HG02970 (cell line): ENCODE data around the gene ZGPAT.

Experiments
- ATAC-seq: cut with Tn5 transposase; IDR thresholded peaks from one replicate; pipeline ENCODE4 v1.9.1; 2021; ENCODE audit warnings: mild to moderate bottlenecking, moderate library complexity, moderate number of reproducible peaks; ENCODE audit not compliant: unreplicated experiment, low FRiP score

ZGPAT gene

DNA sequence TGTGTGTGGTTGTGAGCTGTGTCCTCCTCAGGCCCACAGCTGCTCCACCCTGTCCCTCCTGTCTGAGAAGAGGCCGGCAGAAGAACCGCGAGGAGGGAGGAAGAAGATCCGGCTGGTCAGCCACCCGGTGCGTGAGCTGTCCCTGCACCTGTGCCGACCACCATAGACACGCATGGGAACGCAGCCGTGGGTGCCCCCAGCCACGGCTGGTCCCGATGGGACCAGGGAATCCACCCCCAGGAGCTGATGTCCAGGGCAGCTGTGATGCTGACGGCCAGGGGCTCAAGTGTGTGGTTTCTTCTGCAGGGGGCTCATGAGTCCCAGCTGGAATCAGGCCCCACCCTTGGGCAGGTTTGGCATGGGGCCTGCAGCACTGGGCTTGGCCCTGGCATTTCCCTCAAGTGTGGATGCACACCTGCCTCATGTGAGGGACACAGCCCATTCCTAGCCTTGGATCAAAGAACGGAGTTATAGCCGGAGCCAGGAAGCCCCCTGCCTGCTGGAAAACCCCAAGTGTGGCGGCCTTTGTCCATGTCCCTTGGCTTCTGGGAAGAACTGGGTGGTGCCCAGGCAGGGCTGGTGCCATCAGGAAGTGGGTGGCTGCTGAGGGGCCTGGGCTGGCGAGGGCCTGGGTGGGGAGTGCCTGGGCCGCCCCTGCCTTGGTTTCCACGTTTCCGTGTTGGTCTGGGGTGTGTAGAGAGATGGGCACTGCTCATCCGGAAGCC is 16.0 kb upstream of the ZGPAT start:
- no peak for ATAC-seq

DNA sequence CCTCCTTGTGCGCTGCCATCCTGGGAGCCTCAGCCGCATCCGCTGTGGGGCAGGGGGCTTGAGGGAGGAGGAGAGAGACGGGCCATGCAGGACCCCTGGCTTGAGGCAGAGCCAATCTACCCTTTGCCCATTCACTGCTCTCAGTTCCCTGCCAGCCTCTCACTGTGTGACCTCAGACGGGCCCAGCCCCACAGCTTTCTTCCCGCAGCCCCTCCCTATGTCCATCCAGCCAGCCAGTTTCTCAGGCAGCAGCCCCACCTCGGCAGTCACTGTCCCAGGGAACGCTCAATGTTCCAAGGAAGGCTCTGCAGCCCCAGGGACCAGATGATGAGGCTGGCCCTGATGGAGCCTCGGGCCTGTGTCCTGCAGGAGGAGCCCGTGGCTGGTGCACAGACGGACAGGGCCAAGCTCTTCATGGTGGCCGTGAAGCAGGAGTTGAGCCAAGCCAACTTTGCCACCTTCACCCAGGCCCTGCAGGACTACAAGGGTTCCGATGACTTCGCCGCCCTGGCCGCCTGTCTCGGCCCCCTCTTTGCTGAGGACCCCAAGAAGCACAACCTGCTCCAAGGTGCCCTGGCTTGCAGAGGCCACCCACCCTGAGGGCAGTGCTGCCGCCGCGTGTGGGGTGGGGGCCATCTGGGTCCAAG is 15.3 kb upstream of the ZGPAT start:
- no peak for ATAC-seq

DNA sequence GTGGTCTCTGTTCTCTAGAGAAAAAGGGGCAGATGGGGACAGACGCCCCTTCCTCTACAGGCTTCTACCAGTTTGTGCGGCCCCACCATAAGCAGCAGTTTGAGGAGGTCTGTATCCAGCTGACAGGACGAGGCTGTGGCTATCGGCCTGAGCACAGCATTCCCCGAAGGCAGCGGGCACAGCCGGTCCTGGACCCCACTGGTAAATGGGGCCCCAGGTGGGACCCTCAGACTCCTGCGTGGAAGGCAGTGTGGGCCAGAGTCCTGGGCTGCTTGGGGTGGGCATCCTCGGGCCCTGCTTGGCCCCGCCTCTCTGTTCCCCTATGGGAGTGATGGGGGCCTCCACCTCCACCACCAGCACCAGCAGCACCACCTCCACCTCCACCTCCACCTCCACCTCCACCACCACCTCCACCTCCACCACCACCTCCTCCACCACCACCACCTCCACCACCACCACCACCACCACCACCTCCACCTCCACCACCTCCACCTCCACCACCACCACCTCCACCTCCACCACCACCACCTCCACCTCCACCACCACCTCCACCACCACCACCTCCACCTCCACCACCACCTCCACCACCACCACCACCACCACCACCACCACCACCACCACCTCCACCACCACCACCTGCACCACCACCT is 14.6 kb upstream of the ZGPAT start:
- no peak for ATAC-seq

DNA sequence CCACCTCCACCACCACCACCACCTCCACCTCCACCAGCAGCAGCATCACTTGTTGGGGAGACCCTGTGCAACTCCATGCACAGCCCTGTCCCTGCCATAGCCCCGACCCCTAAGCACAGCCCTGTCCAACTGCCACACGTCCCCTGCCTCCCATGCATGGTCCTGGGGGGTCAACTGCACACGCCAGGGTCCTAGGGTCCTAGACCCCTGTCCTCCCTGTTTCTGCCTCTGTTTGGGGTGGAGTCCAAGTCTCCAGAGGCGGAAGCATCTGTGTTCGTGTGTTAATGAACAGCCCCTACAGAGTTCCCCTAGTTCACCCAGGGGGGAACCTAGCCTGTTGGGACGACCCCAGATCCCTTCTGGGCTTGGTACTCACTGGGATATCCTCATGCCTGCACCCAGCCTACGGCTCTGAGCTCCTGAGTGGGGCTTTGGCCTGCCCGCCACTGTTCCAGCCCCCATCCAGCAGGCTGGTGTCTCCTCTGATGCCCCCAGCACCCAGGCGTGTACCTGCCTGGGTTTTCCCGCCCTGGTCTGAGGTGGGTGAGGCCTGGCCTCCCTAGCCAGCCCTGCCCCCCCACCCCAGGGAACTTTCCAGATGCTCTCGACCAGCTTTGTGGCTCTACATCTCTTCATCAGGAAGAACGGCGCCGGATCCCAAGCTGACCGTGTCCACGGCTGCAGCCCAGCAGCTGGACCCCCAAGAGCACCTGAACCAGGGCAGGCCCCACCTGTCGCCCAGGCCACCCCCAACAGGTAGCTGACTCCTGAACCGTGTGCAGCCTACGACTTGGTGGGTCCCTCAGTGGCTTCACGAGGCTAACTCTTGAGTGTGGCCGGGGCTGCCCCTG is 13.9 kb upstream of the ZGPAT start:
- ATAC-seq = no peak

DNA sequence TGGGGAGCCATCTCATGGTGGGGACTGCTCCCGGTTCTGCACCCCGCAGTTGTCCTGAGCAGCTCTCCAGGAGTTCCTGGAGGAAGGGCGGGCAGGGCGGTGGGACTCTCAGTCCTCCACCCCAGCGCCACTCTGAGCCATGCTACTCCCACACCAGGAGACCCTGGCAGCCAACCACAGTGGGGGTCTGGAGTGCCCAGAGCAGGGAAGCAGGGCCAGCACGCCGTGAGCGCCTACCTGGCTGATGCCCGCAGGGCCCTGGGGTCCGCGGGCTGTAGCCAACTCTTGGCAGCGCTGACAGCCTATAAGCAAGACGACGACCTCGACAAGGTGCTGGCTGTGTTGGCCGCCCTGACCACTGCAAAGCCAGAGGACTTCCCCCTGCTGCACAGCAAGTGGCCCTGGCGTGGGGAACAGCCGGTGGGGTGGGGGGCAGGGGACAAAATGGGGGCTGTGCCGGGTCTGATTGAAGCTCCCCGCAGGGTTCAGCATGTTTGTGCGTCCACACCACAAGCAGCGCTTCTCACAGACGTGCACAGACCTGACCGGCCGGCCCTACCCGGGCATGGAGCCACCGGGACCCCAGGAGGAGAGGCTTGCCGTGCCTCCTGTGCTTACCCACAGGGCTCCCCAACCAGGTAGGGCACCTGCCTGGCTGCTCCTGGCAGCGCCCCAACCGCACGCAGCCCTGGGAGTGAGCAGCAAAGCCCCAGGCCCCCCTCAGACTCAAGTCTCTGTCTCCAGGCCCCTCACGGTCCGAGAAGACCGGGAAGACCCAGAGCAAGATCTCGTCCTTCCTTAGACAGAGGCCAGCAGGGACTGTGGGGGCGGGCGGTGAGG is 13.0 kb upstream of the ZGPAT start:
- ATAC-seq = no peak

DNA sequence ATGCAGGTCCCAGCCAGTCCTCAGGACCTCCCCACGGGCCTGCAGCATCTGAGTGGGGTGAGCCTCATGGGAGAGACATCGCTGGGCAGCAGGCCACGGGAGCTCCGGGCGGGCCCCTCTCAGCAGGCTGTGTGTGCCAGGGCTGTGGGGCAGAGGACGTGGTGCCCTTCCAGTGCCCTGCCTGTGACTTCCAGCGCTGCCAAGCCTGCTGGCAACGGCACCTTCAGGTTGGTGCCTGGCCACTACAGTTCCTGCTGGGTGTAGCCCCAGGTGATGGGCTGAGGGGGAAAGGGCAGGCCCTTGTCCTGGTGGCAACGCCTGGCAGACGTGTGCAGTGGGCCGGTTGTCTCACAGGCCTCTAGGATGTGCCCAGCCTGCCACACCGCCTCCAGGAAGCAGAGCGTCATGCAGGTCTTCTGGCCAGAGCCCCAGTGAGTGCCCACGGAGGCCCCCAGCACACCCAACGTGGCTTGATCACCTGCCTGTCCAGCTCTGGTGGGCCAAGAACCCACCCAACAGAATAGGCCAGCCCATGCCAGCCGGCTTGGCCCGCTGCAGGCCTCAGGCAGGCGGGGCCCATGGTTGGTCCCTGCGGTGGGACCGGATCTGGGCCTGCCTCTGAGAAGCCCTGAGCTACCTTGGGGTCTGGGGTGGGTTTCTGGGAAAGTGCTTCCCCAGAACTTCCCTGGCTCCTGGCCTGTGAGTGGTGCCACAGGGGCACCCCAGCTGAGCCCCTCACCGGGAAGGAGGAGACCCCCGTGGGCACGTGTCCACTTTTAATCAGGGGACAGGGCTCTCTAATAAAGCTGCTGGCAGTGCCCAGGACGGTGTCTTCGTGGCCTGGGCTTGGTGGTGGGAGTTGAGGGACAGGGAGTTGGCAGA is 12.2 kb upstream of the ZGPAT start:
- no peak for ATAC-seq

DNA sequence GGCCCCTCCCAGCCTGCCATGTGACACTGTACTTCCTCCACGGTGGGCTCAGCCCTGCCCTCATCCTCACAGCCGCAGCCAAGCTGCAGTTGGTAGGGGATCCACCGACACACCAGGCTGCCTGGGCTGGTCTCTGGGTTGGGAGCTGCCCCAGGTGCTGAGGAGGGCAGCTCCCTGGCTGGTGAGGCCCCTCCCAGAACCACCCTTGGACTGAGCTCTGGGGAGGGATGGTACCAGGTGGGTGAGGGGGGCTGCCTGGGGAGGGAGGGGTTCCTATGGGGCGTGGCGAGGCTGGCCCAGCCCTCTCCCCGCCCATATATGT is 11.6 kb upstream of the ZGPAT start:
- no peak for ATAC-seq

DNA sequence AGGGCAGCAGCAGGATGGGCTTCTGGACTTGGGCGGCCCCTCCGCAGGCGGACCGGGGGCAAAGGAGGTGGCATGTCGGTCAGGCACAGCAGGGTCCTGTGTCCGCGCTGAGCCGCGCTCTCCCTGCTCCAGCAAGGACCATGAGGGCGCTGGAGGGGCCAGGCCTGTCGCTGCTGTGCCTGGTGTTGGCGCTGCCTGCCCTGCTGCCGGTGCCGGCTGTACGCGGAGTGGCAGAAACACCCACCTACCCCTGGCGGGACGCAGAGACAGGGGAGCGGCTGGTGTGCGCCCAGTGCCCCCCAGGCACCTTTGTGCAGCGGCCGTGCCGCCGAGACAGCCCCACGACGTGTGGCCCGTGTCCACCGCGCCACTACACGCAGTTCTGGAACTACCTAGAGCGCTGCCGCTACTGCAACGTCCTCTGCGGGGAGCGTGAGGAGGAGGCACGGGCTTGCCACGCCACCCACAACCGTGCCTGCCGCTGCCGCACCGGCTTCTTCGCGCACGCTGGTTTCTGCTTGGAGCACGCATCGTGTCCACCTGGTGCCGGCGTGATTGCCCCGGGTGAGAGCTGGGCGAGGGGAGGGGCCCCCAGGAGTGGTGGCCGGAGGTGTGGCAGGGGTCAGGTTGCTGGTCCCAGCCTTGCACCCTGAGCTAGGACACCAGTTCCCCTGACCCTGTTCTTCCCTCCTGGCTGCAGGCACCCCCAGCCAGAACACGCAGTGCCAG is 11.0 kb upstream of the ZGPAT start, which contains the start of gene TNFRSF6B:
TNFRSF6B (plus strand) TSS at position 25 of the 729 bp plus-strand sequence; CDS start at position 141, 116 bp downstream.
- ATAC-seq = no peak

DNA sequence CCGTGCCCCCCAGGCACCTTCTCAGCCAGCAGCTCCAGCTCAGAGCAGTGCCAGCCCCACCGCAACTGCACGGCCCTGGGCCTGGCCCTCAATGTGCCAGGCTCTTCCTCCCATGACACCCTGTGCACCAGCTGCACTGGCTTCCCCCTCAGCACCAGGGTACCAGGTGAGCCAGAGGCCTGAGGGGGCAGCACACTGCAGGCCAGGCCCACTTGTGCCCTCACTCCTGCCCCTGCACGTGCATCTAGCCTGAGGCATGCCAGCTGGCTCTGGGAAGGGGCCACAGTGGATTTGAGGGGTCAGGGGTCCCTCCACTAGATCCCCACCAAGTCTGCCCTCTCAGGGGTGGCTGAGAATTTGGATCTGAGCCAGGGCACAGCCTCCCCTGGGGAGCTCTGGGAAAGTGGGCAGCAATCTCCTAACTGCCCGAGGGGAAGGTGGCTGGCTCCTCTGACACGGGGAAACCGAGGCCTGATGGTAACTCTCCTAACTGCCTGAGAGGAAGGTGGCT is 10.4 kb upstream of the ZGPAT start:
- ATAC-seq = no peak

DNA sequence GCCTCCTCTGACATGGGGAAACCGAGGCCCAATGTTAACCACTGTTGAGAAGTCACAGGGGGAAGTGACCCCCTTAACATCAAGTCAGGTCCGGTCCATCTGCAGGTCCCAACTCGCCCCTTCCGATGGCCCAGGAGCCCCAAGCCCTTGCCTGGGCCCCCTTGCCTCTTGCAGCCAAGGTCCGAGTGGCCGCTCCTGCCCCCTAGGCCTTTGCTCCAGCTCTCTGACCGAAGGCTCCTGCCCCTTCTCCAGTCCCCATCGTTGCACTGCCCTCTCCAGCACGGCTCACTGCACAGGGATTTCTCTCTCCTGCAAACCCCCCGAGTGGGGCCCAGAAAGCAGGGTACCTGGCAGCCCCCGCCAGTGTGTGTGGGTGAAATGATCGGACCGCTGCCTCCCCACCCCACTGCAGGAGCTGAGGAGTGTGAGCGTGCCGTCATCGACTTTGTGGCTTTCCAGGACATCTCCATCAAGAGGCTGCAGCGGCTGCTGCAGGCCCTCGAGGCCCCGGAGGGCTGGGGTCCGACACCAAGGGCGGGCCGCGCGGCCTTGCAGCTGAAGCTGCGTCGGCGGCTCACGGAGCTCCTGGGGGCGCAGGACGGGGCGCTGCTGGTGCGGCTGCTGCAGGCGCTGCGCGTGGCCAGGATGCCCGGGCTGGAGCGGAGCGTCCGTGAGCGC is 9.8 kb upstream of the ZGPAT start:
- ATAC-seq = no peak

DNA sequence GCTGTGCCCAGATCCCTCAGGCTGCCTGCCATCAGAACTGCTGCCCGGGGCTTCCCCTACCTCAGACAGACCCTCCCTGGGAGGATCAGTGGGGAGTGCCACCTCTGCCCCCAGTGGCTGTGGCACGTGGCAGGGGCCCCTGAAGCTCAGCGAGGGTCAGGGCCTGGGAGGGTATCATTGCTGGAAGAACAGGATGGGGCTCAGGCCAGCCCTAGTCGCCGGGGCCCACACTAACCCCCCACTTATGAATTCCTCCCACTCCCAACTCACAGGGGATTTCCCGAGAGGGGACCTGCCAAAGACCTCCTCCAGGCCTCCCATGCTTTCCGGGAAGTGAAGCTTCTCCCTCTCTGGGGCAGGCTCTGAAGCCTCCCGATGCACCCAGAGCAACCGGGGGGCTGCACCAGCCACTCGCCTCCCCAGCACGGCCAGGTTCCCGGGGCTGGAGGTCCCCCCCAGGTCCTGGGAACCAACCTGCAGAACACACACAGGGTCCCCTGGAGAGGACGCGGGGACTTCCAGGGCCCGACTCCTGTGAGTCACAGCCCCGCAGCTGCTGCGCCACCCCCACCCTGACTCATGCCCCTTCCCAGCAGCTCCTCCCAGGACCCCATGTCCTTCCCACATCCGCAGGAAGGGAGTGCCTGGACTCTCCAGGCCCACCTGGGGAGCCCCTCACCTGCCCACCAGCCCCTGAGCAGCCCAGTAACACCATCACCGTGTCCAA is 8.9 kb upstream of the ZGPAT start:
- no peak for ATAC-seq

DNA sequence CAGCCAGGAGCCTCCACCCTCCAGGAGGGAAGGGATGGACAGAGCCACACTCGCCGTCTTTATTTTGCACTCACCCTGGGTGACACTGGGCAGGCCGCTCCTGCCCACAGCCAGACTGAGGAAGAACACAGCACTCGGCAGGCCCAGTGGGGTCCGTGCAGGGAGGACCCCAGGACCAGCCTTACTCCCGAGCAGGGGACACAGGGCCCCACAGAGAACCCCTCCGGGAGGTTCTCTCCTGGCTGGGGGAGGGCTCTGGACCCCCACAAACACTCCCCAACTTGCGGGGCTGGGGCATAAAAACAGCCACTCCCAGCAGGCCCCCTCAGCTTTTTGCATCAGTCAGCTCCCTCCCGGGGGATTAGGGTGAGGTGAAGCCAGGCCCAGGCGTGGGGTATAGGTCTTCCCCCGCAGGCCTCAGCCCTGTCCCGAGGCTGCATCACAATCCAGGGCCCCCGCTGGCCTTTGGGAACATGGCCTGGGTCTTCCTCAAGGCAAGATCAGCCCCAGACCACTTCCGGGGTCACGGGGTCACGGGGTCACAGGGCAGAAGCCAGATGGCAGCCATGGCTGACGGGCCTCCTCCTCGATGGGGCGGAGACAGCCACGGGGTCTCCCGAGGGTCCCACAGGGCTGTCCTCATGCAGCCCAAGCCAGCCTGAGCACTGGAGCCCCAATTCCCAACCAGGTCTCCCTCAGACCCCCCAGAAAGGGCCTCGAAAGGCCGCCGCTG is 8.2 kb upstream of the ZGPAT start:
- ATAC-seq = no peak

DNA sequence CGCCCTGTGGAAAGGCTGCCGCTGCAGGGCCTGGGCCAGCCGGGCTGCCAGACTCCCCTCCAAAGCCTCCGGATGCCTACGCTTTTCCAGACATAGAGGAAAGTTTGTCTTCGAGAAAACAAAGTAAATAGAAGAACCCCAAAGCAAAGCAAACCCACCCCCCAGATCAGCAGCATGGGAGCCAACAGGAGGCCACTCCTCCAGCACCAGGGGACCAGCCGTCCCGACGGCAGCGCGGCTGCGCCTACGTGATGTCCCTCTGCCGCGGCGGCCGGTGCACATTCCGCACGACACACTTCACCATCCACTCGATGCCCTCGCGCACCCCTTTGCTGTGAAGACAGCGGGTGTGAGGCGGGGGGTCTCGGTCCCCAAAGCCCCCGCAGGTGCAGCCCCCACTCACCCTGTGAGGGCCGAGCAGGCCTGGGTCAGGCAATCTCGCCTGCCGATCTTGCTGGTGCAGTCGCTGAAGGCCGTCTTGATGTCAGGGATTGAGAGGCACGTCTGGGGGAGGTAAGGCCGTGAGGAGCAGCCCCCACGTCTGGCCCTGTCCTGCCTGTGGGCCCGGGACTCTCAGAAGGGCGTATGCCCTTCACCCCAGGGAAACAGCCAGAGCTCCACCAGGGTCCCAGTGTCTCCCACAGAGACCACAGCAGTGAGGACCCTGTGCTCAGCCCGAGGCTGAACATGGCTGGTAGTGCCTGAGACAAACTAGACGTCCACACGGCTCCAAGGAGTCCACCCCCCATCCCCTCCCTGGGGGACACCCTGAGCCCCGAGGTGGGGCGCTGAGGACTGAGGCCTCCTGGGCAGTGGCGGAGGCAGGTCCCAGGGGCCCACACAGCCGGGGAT is 7.4 kb upstream of the ZGPAT start:
- no peak for ATAC-seq

DNA sequence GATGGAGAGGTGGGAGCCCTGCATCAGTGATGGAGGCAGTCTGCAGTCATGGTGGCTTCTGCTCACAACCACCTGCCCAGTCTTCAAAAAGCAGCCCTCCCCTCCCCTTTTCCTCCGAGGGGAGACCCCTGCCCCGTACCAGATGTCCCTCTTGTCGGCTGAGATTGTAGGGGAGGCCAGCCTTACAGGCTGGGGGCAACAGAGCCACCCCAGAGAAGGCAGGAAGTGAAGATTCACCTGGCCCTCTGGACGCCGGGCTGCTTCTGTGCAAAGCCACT is 6.8 kb upstream of the ZGPAT start:
- no peak for ATAC-seq

DNA sequence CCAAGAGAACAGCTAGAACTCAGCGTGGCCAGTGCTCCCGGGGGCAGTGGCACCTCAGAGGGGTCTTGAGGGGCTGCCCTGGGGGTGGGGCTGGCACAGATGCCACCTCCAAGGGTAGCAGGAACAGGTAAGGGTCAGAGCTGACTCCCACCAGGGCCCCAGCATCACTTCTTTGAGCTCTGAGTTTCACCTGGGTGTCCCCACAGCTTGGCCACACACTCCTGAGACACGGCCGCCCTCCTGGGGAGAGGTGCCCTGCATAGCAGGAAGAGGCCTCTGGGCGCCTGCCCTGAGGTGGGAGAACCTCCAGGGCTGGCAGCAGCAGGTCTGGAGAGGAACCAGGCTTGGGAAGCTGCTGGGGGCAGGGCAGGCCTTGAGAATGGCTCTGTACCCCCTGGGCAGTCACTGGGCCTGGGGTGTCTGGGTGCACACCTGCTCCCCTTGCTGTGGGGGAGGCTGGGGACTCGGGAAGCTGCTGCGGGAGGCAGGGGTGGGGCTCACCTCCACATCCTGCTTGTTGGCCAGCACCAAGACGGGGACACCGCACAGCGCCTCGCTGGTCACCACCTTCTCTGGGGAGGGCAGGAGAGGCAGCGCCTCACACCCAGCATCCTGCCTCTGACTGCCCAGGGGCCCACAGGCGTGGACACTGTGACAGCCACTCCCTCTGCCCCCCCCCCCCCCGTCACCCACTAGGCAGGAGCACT is 6.4 kb upstream of the ZGPAT start:
- no peak for ATAC-seq
